Kasumi-1 (cell line): ENCODE measurements around the gene TBPL1.
A peak's percentile ranks its signal among the peaks of the same experiment; 100 is the strongest.
"Not testable (repeated sequence)": the region's sequence is repeated elsewhere in the genome, so short reads cannot be mapped to it uniquely, and the experiment has no call there.

Experiments used
- DNase-seq, 2 experiments: peaks; one replicate each; lab custom pipeline; 2025; lab: John Stamatoyannopoulos, UW

The TBPL1 gene

GRCh38 chr6:133952815-133953633 lies at the start of gene TBPL1:
TSS of gene TBPL1 (plus strand) at chr6:133953224. CDS start at chr6:133980126, 26,902 bp downstream.
- peak; percentile 96 to 97 for DNase-seq

GRCh38 chr6:133903855-133904254 lies 49.2 kb upstream of the TBPL1 start:
- no peak for DNase-seq

- DNase-seq, result peak in 1 of 2 experiments; percentile 14
Measured at GRCh38 chr6:133906050-133906449, 47.0 kb upstream of the TBPL1 start.

GRCh38 chr6:133916650-133917151 lies 36.3 kb upstream of the TBPL1 start:
- peak; percentile 80 to 86 for DNase-seq

GRCh38 chr6:133917781-133918180 lies 35.2 kb upstream of the TBPL1 start:
- no peak for DNase-seq

- DNase-seq, result no peak
Measured at GRCh38 chr6:133918208-133918930, 34.7 kb upstream of the TBPL1 start.

- DNase-seq, result no peak
Measured at GRCh38 chr6:133919362-133919761, 33.7 kb upstream of the TBPL1 start.

- DNase-seq, result peak; percentile 74 to 79
Measured at GRCh38 chr6:133921249-133921859, 31.7 kb upstream of the TBPL1 start.

- peak; percentile 81 to 87 for DNase-seq
Measured at GRCh38 chr6:133923938-133924593, 29.0 kb upstream of the TBPL1 start.

- not testable (repeated sequence) for DNase-seq
Measured at GRCh38 chr6:133931221-133931620, 21.8 kb upstream of the TBPL1 start.

- not testable (repeated sequence) for DNase-seq
Measured at GRCh38 chr6:133936352-133936751, 16.7 kb upstream of the TBPL1 start.

- no peak for DNase-seq
Measured at GRCh38 chr6:133937909-133938308, 15.1 kb upstream of the TBPL1 start.

- no peak for DNase-seq
Measured at GRCh38 chr6:133938533-133938932, 14.5 kb upstream of the TBPL1 start.

- no peak for DNase-seq
Measured at GRCh38 chr6:133939778-133940667, 13.0 kb upstream of the TBPL1 start.

- no peak for DNase-seq
Measured at GRCh38 chr6:133945158-133945557, 7.9 kb upstream of the TBPL1 start.

GRCh38 chr6:133947302-133947900 lies 5.6 kb upstream of the TBPL1 start:
- DNase-seq, result no peak

- no peak for DNase-seq
Measured at GRCh38 chr6:133948472-133948871, 4.6 kb upstream of the TBPL1 start.

- no peak for DNase-seq
Measured at GRCh38 chr6:133951227-133951626, 1.8 kb upstream of the TBPL1 start.

GRCh38 chr6:133951881-133952814 lies 876 bp upstream of the TBPL1 start:
- peak; percentile 52 to 54 for DNase-seq
